GM19452 (cell line): ENCODE data around the gene SLC30A10.
"Not testable (repeated sequence)": the region's sequence is repeated elsewhere in the genome, so short reads cannot be mapped to it uniquely, and the experiment has no call there.

Experiments
- ATAC-seq: cut with Tn5 transposase; IDR thresholded peaks from one replicate; pipeline ENCODE4 v1.9.1; 2021; ENCODE audit not compliant: unreplicated experiment

Gene SLC30A10

GRCh38 chr1:219927956-219928790 lies at the start of gene SLC30A10:
Gene SLC30A10, minus strand, starts transcription at chr1:219928557. Its CDS starts 117 bp downstream, at chr1:219928440.
- ATAC-seq, result no peak

- no peak for ATAC-seq
Measured at GRCh38 chr1:219973213-219973612, 44.9 kb upstream of the SLC30A10 start.

DNA sequence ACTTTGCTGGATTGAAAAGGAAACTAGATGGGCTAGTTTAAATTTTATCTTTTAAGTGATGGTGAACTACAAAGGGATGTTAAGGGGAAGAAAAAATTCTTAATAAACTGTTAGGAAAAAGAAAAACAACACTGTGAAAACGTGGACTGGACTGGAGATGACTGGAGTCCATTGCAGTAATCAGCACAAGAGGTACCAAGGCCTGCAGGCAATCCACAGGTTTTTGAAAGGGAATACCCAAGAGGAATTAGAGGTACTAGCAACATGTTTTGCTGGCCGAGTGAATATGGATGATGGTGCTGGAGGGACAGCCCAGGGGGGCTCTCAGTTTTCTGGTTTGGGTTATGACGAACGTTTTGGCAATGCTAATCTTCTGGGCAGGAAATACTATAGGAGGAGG lies 39.0 kb upstream of the SLC30A10 start:
- no peak for ATAC-seq

DNA sequence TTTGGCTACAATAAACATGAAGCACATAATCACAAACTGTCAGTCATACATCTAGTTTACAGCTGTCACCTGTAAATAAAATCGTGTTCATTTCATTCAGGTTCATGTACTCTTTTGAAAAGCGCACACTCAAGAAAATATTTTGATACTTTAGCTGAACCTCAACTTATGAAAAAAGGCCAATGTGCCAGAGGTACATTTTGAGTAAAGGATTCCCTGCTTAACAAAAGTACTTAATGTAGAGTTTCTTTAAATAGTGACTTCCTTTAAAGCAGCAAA lies 37.7 kb upstream of the SLC30A10 start:
- no peak for ATAC-seq

DNA sequence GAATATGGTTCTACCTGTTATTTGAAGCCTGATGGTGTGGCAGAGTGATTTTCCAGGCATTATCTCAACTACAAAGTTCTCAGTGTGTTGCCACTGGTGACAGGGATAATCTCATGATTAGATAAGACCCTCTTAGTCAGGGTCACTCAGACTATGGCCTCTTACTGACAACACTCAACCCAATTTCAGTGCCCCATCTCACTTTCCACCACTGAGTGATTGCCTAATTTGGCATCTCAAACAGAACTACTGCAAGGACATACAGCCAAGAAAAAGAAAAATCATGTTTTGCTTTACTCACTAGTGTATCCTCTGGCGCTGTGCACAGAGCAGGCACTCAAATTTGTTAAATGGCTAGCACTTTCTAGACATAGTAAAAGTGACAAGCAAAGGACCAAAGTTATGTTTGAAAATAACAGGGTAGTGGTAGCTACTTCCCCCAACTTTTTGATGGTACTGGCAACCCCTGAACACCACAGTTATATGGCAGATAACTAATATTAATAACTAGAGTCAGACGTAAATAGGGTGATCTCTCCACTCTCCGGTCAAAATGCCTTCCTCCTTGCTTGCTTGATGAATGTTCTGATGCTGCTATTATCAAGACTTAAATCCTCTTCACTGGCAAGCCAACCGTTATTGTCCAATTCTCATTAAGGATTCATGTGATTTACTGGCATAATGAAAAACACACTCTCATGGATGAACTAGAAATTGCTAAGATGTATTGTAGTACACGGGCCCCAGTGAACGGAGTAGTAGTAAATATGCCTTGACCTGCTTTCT lies 37.1 kb upstream of the SLC30A10 start:
- no peak for ATAC-seq

- no peak for ATAC-seq
Measured at GRCh38 chr1:219963432-219963831, 35.1 kb upstream of the SLC30A10 start.

DNA sequence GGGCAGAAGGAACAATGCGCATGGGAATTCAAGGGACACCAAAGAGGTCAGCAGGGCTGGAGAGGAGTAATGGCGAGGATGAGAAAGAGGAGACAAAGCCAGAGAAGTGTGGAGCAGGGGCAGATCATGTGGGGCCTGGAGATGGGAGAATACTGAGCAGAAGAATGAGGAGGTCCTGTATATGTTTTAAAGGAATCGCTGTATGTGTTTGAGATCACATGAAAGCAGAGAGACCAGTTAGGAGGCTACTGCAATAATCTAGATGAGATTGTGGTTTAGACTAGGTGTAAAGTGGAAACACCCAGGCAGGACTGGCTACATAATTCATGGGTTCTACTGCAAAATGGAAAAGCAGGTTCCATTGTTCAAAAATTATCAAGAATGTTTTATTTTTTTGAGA lies 33.3 kb upstream of the SLC30A10 start:
- ATAC-seq, result no peak

DNA sequence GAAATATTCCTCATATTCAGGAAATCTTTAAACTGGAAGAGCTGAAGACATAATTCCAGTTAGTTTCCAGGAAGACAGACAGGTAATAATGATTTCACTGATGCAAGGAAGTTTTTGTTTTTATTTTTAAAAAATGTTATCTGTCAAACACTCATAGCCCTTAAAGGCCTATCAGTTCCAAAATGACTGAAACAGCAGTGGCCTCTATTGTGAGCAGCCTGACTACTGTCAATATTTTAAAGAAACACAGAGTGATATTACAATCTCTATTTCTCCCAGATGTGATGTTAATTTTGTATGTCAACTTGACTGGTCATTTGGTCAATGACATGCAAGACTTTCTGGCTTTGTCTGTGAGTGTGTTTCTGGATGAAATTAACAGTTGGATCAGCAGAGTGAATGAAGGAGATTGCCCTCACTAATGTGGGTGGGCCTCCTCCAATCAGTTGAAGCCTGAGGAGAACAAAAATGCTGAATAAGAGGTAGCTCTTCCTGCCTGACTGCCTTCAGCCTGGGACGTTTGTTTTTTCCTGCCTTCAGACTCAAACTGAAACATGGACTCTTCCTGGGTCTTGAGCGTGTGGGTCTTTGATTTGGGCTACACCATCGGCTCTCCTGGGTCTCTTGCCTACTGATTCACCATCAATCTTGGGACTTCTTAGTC lies 31.3 kb upstream of the SLC30A10 start:
- no peak for ATAC-seq

GRCh38 chr1:219958875-219959417 lies 30.6 kb upstream of the SLC30A10 start:
- no peak for ATAC-seq

GRCh38 chr1:219954736-219955421 lies 26.5 kb upstream of the SLC30A10 start:
- no peak for ATAC-seq

DNA sequence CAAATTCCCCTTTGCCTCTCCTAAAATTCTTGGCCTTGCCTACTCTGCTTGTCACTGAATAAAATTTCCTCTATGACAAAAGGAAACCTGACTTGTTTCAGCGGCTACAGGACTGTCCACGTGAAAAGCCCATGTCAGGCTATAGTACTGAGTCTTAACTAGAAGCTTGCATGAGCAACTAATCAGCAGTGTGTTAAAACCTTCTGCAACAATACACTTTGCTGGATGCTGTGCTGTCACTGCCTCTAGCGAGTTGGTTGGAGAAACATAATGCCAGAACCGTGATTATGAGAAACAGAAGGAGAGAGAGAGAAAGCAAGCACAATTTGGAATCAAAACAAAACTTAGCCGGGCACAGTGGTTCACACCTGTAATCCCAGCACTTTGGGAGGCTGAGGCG lies 25.7 kb upstream of the SLC30A10 start:
- no peak for ATAC-seq

DNA sequence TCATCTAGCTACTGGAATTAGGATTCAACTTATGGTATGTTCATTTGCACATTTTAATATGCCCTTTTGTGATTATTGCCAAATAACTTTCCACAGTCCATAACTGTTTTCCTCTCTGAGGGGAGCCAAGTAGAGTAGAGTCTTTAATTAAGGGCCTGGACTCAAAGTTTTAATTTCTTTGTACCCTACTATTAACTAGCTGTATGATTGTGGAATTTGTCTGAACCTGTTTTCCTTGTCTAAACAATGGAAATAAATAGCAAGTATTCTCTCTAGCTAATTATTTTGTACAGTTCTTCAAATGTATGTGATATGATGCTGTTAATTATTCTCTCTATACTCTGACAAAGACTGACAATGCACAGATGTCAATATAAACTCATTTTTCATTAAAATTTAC lies 24.0 kb upstream of the SLC30A10 start:
- ATAC-seq, result no peak

- not testable (repeated sequence) for ATAC-seq
Measured at GRCh38 chr1:219949227-219949626, 20.9 kb upstream of the SLC30A10 start.

- ATAC-seq, result not testable (repeated sequence)
Measured at GRCh38 chr1:219948766-219949165, 20.4 kb upstream of the SLC30A10 start.

DNA sequence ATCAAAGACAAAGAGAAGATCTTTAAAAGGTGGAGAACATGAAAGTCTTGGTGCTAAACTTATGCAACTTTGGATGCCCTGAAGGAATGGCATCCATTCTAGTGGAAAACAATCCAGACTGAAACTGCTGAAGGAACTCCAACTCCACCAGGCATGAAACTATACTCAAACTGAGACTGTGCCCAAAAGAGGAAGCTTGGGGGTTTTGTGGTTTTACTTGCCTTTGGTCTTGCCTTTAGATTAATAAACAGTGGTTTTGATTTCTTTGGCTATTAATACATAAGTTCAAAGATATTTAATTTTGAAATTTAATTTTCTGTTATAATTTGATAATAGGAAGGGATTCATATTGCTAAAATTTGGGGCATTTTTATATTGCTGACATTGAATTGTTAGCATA lies 17.4 kb upstream of the SLC30A10 start:
- no peak for ATAC-seq

GRCh38 chr1:219941179-219942118 lies 13.1 kb upstream of the SLC30A10 start:
- ATAC-seq, result no peak

- ATAC-seq, result no peak
Measured at GRCh38 chr1:219940707-219941106, 12.3 kb upstream of the SLC30A10 start.

DNA sequence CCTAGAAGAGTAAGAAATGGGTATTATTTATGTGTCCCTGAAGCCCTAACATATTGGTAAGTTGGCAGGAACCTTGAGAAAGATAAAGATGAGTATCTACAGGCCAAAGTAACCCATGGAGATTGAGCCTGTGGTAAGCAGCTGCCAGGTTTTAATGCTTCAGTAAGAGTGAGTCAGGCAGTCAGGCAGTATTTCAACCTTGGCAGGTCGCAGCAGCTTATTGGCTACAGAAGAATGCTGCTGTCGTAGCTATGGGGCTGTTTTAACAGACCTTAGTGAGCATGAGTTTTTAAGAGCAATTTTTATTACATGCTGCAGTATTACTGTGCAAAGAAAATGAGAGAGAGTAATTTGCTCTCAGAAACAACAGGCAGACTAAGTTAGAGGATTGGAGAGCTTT lies 10.3 kb upstream of the SLC30A10 start:
- ATAC-seq, result no peak

GRCh38 chr1:219933763-219934162 lies 5.4 kb upstream of the SLC30A10 start:
- ATAC-seq, result not testable (repeated sequence)

DNA sequence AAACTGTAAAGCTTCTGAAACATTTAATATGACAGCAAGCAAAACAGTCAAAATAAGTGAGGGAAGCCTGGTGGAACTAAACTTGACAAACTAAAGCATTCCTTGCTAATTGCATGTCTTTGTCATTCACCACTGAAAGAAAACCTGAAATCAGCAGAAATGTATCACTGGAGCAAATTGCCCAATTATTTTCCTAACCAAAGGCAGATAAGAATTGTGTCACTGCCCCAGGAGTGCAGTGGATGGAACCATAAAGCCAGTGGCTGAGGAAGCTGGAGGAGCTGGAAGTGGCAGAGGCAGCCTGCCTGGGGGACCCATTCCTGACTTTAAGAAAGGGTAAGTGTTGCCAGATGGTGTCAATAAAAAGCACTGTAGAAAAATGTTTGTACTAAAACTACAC lies 2.7 kb upstream of the SLC30A10 start:
- no peak for ATAC-seq
